Astrocyte (in vitro differentiated cells and primary cell): Measurements from ENCODE around the gene POLA1.

ENCODE experiments used
- EZH2 ChIP-seq: IDR thresholded peaks from 2 replicates; pipeline ENCODE4 v1.6.1; 2012; ENCODE audit warnings: mild to moderate bottlenecking, low read length, inconsistent platforms; ENCODE audit not compliant: insufficient read depth
- TF ChIP-seq, protein P1 (sequence below): IDR thresholded peaks from 2 replicates; pipeline ENCODE4 v1.5.1; 2011; ENCODE audit warnings: low read depth, mild to moderate bottlenecking, inconsistent platforms, low read length, moderate library complexity; ENCODE audit not compliant: insufficient read depth

DNA sequence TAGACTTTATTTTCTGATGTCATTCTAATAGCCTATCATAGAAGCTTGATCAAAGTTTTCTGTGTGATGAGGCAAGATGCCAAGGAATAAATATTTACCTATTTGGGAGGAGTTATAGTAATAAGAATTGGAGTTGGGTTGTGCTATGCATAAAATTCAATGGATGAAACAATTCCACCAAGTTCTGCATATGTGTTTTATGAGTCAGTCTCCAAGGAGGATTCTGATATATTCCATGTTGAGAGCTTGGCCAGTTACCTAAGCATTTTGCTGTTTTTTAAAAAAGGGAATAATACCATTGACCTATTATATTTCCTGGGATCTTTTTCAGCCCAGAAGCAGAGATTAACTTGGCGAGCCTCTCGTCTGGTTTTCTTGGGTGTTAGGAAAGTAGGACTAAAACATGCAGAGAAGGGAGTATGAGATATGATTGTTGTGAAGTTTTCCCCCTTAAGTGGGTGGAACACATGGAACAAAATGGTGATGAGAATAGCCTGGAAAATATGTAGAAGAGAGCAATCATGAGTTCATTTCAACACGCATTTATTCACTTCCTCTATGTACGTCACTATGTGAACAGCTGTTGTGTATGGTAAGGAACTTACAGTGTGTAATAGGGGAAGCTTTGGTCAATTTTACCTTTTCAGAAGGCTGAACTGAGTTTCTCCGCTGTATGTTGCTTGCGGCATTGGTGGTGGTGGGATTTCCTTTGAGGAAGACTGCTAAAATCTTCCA, 39.2 kb downstream of the POLA1 start:
- TF ChIP-seq, protein P1, sequence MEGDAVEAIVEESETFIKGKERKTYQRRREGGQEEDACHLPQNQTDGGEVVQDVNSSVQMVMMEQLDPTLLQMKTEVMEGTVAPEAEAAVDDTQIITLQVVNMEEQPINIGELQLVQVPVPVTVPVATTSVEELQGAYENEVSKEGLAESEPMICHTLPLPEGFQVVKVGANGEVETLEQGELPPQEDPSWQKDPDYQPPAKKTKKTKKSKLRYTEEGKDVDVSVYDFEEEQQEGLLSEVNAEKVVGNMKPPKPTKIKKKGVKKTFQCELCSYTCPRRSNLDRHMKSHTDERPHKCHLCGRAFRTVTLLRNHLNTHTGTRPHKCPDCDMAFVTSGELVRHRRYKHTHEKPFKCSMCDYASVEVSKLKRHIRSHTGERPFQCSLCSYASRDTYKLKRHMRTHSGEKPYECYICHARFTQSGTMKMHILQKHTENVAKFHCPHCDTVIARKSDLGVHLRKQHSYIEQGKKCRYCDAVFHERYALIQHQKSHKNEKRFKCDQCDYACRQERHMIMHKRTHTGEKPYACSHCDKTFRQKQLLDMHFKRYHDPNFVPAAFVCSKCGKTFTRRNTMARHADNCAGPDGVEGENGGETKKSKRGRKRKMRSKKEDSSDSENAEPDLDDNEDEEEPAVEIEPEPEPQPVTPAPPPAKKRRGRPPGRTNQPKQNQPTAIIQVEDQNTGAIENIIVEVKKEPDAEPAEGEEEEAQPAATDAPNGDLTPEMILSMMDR = no peak
- no peak for TF ChIP-seq EZH2
